NOMO-1 treated with DMSO at 0.1 percent for 48 hours (cell line): ENCODE data around the gene CWC25.
A peak's percentile ranks its signal among the peaks of the same experiment; 100 is the strongest.
"Not testable (repeated sequence)": the region's sequence is repeated elsewhere in the genome, so short reads cannot be mapped to it uniquely, and the experiment has no call there.

Source experiments
- DNase-seq: peaks from one replicate; lab custom pipeline; 2025; ENCODE audit not compliant: unreplicated experiment; lab: John Stamatoyannopoulos, UW

Gene CWC25

GRCh38 chr17:38790148-38790707 is 34.9 kb downstream of the CWC25 start:
- not testable (repeated sequence) for DNase-seq

- no peak for DNase-seq
Measured at GRCh38 chr17:38789185-38789584, 35.9 kb downstream of the CWC25 start.

GRCh38 chr17:38787999-38788398 is 37.1 kb downstream of the CWC25 start:
- DNase-seq, result not testable (repeated sequence)

- no peak for DNase-seq
Measured at GRCh38 chr17:38786372-38786771, 38.7 kb downstream of the CWC25 start.

- DNase-seq, result no peak
Measured at GRCh38 chr17:38783227-38783626, 41.9 kb downstream of the CWC25 start.

- DNase-seq, result no peak
Measured at GRCh38 chr17:38779965-38780752, 45.0 kb downstream of the CWC25 start.

- DNase-seq, result no peak
Measured at GRCh38 chr17:38777641-38778250, 47.4 kb downstream of the CWC25 start.

- DNase-seq, result no peak
Measured at GRCh38 chr17:38773258-38773657, 51.9 kb downstream of the CWC25 start.

GRCh38 chr17:38768417-38768816 is 56.7 kb downstream of the CWC25 start:
- DNase-seq, result no peak

- no peak for DNase-seq
Measured at GRCh38 chr17:38766341-38766740, 58.8 kb downstream of the CWC25 start.

- no peak for DNase-seq
Measured at GRCh38 chr17:38762231-38762630, 62.9 kb downstream of the CWC25 start.

- DNase-seq, result peak; percentile 9
Measured at GRCh38 chr17:38761612-38762011, 63.5 kb downstream of the CWC25 start.

GRCh38 chr17:38753071-38753506 is 72.0 kb downstream of the CWC25 start:
- DNase-seq, result no peak

GRCh38 chr17:38752308-38753070 is 72.6 kb downstream of the CWC25 start, which contains the start of gene PSMB3:
Gene PSMB3, plus strand, starts transcription at chr17:38752741. Its CDS starts 86 bp downstream, at chr17:38752827.
- DNase-seq, result peak; percentile 100

GRCh38 chr17:38751808-38752307 is 73.3 kb downstream of the CWC25 start:
- DNase-seq, result peak; percentile 54

- peak; percentile 11 for DNase-seq
Measured at GRCh38 chr17:38751144-38751807, 73.8 kb downstream of the CWC25 start.
